Endodermal cell (in vitro differentiated cells): ENCODE results near the gene ZDHHC11. TPM values are rescaled to one million over a fixed set of nuclear protein-coding genes. Genes with fewer than 3 reads are reported as not detected.

Experiments
- DNase-seq: peaks from one replicate; pipeline ENCODE4 v3.0.0-alpha.2; 2017
- H3K27ac ChIP-seq: 2 replicates; pipeline ENCODE4 v1.5.1; 2013; ENCODE audit warnings: mild to moderate bottlenecking, low read depth, low read length, moderate library complexity
- H3K27me3 ChIP-seq: 2 replicates; pipeline ENCODE4 v1.6.1; 2013; ENCODE audit warnings: mild to moderate bottlenecking, low read length, moderate library complexity; ENCODE audit not compliant: insufficient read depth, control insufficient read depth, poor library complexity, severe bottlenecking
- H3K36me3 ChIP-seq: 2 replicates; pipeline ENCODE4 v1.7.0; 2013; ENCODE audit warnings: mild to moderate bottlenecking, low read length, moderate library complexity; ENCODE audit not compliant: control insufficient read depth, insufficient read depth
- H3K4me1 ChIP-seq: one replicate; pipeline ENCODE4 v1.7.0; 2013; ENCODE audit warnings: low read length; ENCODE audit not compliant: control insufficient read depth, insufficient read depth
- H3K4me3 ChIP-seq: 2 replicates; pipeline ENCODE4 v1.5.1; 2013; ENCODE audit warnings: mild to moderate bottlenecking, low read length, moderate library complexity
- H3K9ac ChIP-seq: 2 replicates; pipeline ENCODE4 v1.6.1; 2013; ENCODE audit warnings: mild to moderate bottlenecking, low read length, moderate library complexity; ENCODE audit not compliant: poor library complexity, severe bottlenecking; ENCODE audit errors: extremely low read depth
- H3K9me3 ChIP-seq: 2 replicates; pipeline ENCODE4 v1.6.1; 2013; ENCODE audit warnings: mild to moderate bottlenecking, low read length, moderate library complexity; ENCODE audit not compliant: control insufficient read depth
- H3K27ac Mint-ChIP-seq: 2 replicates; pipeline ENCODE4 v1.8.0; 2020; ENCODE audit warnings: mixed read lengths
- H3K27me3 Mint-ChIP-seq: 2 replicates; pipeline ENCODE4 v1.8.0; 2021; ENCODE audit warnings: mild to moderate bottlenecking, mixed read lengths; ENCODE audit not compliant: insufficient read depth
- H3K36me3 Mint-ChIP-seq: 2 replicates; pipeline ENCODE4 v1.8.0; 2020; ENCODE audit warnings: low read depth, mixed read lengths
- H3K4me1 Mint-ChIP-seq: 2 replicates; pipeline ENCODE4 v1.8.0; 2020; ENCODE audit warnings: mixed read lengths
- H3K4me3 Mint-ChIP-seq: 2 replicates; pipeline ENCODE4 v1.8.0; 2020; ENCODE audit warnings: mild to moderate bottlenecking, moderate library complexity, mixed read lengths
- H3K9me3 Mint-ChIP-seq: 2 replicates; pipeline ENCODE4 v1.8.0; 2020; ENCODE audit warnings: mild to moderate bottlenecking, mixed read lengths
- WGBS, 2 experiments: methylation state at CpG; one replicate each; pipeline versions ENCODE4 v1.1.5 to v1.1.7; 2013; ENCODE audit warnings: missing lambda C conversion rate in 2 of 2, mixed read lengths in 1 of 2; ENCODE audit not compliant: insufficient coverage in 1 of 2, insufficient read length in 1 of 2; 5-methylcytosine and 5-hydroxymethylcytosine counted together
- total RNA-seq, 2 donors: library from RNA; stranded (reverse); fragmentation: NEBNext Ultra II Directional in 1 of 2; extraction: Animal tissue kit (Norgen Biotek cat#: 25700) in 1 of 2; gene quantifications; 2 replicates in 1 of 2; 3 replicates in 1 of 2; pipeline ENCODE4 v1.2.1, GENCODE V29; 2021
- TF ChIP-seq, protein P1 (sequence below): fragments of 200-600 bp; sonication (generic); conservative IDR thresholded peaks from 2 replicates; pipeline ENCODE4 v1.5.0; 2021; ENCODE audit warnings: antibody characterized with exemption, mild to moderate bottlenecking

ZDHHC11 gene
- total RNA-seq, 2 donors from 2014 or later = 10.6 to 28.9 TPM

DNA sequence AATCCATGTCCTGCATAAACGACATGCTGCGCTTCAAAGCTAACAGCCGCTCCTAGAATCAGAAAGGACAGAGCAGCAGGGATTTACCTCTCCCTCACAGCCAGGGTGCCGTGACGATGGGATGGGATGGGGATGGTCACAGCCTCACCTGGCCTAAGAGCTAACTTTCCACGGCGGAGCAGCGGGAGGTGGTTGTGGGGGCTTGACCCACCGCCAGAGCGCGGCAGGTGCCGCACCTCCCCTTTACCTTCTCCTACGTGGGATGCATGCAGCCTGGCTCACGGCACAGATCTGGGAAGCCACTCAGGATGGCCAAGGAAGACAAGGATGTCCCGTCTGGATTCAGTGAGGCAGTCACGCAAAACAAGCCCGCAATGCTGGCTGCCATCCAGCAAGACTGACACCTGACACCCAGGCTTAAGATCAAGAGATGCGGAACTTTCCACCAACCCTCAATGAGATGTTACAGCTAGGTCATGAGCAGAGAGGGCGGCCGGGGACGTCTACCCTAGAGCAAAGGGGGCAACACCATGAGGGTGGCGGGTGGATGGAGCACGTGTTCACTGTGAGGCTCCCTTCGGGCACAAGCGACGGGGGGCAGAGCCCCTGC, 36.0 kb upstream of the ZDHHC11 start:
- H3K9me3 Mint-ChIP-seq = no peaks in the 10 kb centered on the region
- DNase-seq = no peak
- no peak overlapping the region for H3K9ac ChIP-seq
- 96 to 100% methylated on average over 19 to 26 of the region's 26 CpGs for WGBS, 2 experiments
- peaks cover 6% of the 10 kb centered on the region for H3K4me1 Mint-ChIP-seq
- peaks cover 94% of the 10 kb centered on the region for H3K36me3 ChIP-seq
- peaks cover 4% of the 10 kb centered on the region for H3K4me1 ChIP-seq
- TF ChIP-seq, protein P1, sequence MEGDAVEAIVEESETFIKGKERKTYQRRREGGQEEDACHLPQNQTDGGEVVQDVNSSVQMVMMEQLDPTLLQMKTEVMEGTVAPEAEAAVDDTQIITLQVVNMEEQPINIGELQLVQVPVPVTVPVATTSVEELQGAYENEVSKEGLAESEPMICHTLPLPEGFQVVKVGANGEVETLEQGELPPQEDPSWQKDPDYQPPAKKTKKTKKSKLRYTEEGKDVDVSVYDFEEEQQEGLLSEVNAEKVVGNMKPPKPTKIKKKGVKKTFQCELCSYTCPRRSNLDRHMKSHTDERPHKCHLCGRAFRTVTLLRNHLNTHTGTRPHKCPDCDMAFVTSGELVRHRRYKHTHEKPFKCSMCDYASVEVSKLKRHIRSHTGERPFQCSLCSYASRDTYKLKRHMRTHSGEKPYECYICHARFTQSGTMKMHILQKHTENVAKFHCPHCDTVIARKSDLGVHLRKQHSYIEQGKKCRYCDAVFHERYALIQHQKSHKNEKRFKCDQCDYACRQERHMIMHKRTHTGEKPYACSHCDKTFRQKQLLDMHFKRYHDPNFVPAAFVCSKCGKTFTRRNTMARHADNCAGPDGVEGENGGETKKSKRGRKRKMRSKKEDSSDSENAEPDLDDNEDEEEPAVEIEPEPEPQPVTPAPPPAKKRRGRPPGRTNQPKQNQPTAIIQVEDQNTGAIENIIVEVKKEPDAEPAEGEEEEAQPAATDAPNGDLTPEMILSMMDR = no peak
- H3K9me3 ChIP-seq = no peaks in the 10 kb centered on the region
- no peaks in the 10 kb centered on the region for H3K27me3 ChIP-seq
- H3K27ac Mint-ChIP-seq = no peak overlapping the region
- H3K4me3 Mint-ChIP-seq = no peak overlapping the region
- H3K27me3 Mint-ChIP-seq = no peaks in the 10 kb centered on the region
- H3K36me3 Mint-ChIP-seq = peaks cover 96% of the 10 kb centered on the region
- H3K4me3 ChIP-seq = no peak overlapping the region
- no peak overlapping the region for H3K27ac ChIP-seq

DNA sequence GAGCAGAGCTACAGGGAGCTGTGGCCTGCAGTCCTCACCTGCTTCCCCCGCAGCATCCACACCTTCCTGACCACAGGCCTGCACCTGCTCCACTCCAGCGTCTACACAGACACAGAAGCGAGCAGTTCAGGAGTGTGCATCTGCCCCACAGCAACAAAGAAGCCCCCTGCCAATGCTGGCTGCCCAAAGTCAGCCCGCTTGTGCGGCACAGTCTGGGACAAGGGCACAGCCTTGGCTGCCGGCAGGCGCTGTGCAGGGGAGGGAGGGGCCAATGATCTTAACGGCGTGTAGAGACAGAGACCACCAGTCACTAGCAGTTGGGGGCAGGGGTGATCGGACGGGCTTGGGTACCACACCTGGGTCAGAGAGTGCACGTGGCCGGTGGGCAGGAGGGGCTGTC, 35.2 kb upstream of the ZDHHC11 start:
- Histone ChIP-seq H3K27ac (no peak overlapping the region), H3K9ac (no peak overlapping the region), H3K4me1 (peaks cover 4% of the 10 kb centered on the region), H3K9me3 (no peaks in the 10 kb centered on the region), H3K27me3 (no peaks in the 10 kb centered on the region), H3K36me3 (peaks cover 100% of the 10 kb centered on the region), H3K4me3 (no peak overlapping the region)
- Mint-ChIP-seq H3K4me3 (no peak overlapping the region), H3K9me3 (no peaks in the 10 kb centered on the region), H3K27me3 (no peaks in the 10 kb centered on the region), H3K4me1 (peaks cover 2% of the 10 kb centered on the region), H3K36me3 (peaks cover 99% of the 10 kb centered on the region), H3K27ac (no peak overlapping the region)
- TF ChIP-seq, protein P1 = no peak
- 95 to 96% methylated on average over 9 to 13 of the region's 13 CpGs for whole genome bisulfite sequencing, 2 experiments
- DNase-seq = no peak

DNA sequence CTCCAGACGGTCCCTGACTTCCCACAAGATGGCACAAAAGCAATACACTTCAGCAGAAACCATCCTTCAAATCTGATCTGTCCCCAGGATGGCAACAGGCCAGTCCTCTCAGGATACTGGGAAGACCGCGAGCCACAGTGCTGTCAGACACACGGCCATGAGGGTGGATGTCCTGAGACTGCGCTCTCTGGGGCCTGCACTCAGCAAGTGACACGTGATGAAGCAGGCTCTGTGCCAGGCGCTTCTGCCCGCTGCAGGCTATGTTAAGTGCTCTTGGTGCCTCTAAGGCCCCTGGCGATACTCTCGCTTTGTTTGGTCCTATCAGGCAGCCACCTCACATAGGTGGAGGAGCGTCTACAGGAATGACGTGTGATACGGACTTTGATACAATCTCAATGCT, 34.7 kb upstream of the ZDHHC11 start:
- TF ChIP-seq, protein P1 = no peak
- Histone ChIP-seq H3K9ac (no peak overlapping the region), H3K4me1 (peaks cover 4% of the 10 kb centered on the region), H3K27ac (no peak overlapping the region), H3K4me3 (no peak overlapping the region), H3K36me3 (peaks cover 99% of the 10 kb centered on the region), H3K27me3 (no peaks in the 10 kb centered on the region), H3K9me3 (no peaks in the 10 kb centered on the region)
- WGBS, 2 experiments = 97% methylated on average over 8 to 13 of the region's 13 CpGs
- DNase-seq = no peak
- Mint-ChIP-seq H3K27ac (no peak overlapping the region), H3K4me1 (no peaks in the 10 kb centered on the region), H3K9me3 (no peaks in the 10 kb centered on the region), H3K27me3 (no peaks in the 10 kb centered on the region), H3K4me3 (no peak overlapping the region), H3K36me3 (peaks cover 100% of the 10 kb centered on the region)
